ENCODE measurements around the gene CSF2. TPM values are rescaled to one million over a fixed set of nuclear protein-coding genes. Genes with fewer than 3 reads are reported as not detected.

Gene CSF2
- total RNA-seq, 2 donors from 2014 or later: not detected

DNA sequence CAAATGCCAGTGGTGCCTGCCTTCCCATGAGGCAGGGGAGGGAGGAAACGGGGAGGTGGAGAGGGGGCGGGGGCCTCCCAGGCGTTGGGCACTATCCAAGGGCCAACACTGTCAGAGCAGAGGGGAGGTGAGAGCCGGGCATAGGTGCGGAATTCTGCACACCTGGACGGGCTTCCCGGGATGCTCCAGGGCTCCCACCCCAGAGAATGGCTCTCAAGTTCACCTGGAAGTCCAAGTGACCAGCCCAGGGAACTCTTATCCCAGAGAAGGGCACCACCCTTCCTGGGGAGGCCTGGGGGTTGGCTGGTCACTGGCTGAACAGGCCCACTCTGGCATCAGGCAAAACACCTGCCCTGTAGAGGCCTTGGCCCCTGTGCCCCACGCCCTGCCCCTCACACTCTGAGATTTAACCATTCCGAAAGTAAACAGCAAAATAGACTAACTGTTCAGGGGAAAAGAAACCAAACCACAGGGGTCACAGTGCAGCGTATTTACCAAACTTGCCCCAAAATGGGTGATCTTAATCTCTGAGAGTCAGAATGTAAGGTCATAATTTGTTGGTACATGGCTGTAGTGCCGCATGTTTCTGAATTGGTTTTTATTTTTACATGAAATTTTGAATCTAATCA lies 2.7 kb downstream of the CSF2 start:
- H3K27me3 ChIP-seq: no peaks in the 10 kb centered on the region
- H3K4me1 ChIP-seq: no peaks in the 10 kb centered on the region
- H3K36me3 ChIP-seq: no peaks in the 10 kb centered on the region
- no peaks in the 10 kb centered on the region for H3K9me3 ChIP-seq
- no peak for DNase-seq (ENCODE audit: low spot score)
- TF ChIP-seq, protein P1, sequence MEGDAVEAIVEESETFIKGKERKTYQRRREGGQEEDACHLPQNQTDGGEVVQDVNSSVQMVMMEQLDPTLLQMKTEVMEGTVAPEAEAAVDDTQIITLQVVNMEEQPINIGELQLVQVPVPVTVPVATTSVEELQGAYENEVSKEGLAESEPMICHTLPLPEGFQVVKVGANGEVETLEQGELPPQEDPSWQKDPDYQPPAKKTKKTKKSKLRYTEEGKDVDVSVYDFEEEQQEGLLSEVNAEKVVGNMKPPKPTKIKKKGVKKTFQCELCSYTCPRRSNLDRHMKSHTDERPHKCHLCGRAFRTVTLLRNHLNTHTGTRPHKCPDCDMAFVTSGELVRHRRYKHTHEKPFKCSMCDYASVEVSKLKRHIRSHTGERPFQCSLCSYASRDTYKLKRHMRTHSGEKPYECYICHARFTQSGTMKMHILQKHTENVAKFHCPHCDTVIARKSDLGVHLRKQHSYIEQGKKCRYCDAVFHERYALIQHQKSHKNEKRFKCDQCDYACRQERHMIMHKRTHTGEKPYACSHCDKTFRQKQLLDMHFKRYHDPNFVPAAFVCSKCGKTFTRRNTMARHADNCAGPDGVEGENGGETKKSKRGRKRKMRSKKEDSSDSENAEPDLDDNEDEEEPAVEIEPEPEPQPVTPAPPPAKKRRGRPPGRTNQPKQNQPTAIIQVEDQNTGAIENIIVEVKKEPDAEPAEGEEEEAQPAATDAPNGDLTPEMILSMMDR (IDR thresholded peaks at IDR 0.05): no peak
- no peak overlapping the region for H3K27ac ChIP-seq
- H3K4me3 ChIP-seq: no peak overlapping the region

- H3K27me3 ChIP-seq: no peaks in the 10 kb centered on the region
- no peak overlapping the region for H3K27ac ChIP-seq
- no peaks in the 10 kb centered on the region for H3K36me3 ChIP-seq
- no peak for DNase-seq (ENCODE audit: low spot score)
- H3K9me3 ChIP-seq: no peaks in the 10 kb centered on the region
- no peak overlapping the region for H3K4me3 ChIP-seq
- TF ChIP-seq, protein P1 (IDR thresholded peaks at IDR 0.05): no peak
- no peaks in the 10 kb centered on the region for H3K4me1 ChIP-seq
These were observed 3.4 kb downstream of the CSF2 start for GRCh38 chr5:132076983-132077382.

DNA sequence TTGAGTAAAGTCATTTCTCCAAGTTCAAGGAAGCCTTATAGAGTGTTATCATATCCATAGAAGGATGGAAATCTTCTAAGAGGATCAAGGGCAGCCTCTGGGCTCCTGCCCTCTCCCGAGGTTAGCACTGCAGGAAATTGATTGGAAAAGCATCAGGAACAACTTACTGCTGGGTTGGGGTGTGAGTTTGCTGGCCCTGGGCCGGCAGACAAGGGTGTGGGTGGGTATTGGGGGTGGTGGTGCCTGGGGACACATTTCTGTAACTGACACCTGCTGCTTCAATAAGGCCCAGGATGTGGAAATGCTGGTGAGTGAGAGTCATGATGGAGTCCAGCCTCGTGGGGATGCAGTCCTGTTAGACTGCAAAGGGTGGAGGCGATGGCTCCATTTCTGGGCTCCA lies 5.5 kb downstream of the CSF2 start:
- H3K9me3 ChIP-seq: no peaks in the 10 kb centered on the region
- H3K36me3 ChIP-seq: no peaks in the 10 kb centered on the region
- H3K27me3 ChIP-seq: no peaks in the 10 kb centered on the region
- DNase-seq (ENCODE audit: low spot score): no peak
- no peak overlapping the region for H3K4me3 ChIP-seq
- TF ChIP-seq, protein P1 (IDR thresholded peaks at IDR 0.05): no peak
- H3K27ac ChIP-seq: no peak overlapping the region
- H3K4me1 ChIP-seq: no peaks in the 10 kb centered on the region

GRCh38 chr5:132079619-132080018 lies 6.0 kb downstream of the CSF2 start:
- TF ChIP-seq, protein P1 (IDR thresholded peaks at IDR 0.05): no peak

GRCh38 chr5:132080595-132080994 lies 7.0 kb downstream of the CSF2 start:
- Histone ChIP-seq H3K4me3 (no peak overlapping the region), H3K27ac (no peak overlapping the region), H3K4me1 (peaks cover 0 to 1% of the 10 kb centered on the region in 2 donors), H3K36me3 (no peaks in the 10 kb centered on the region), H3K27me3 (no peaks in the 10 kb centered on the region), H3K9me3 (no peaks in the 10 kb centered on the region)
- DNase-seq (ENCODE audit: low spot score): no peak
- TF ChIP-seq, protein P1 (IDR thresholded peaks at IDR 0.05): no peak

More at GRCh38 chr5:132079619-132080018, 6.0 kb downstream of the CSF2 start:
- Histone ChIP-seq H3K4me3 (no peak overlapping the region), H3K4me1 (no peaks in the 10 kb centered on the region), H3K27me3 (no peaks in the 10 kb centered on the region), H3K9me3 (no peaks in the 10 kb centered on the region), H3K36me3 (no peaks in the 10 kb centered on the region), H3K27ac (no peak overlapping the region)
- DNase-seq (ENCODE audit: low spot score): no peak

GRCh38 chr5:132081458-132081857 lies 7.9 kb downstream of the CSF2 start:
- no peak for DNase-seq (ENCODE audit: low spot score)
- H3K27ac ChIP-seq: no peak overlapping the region
- H3K4me1 ChIP-seq: peaks cover 0 to 10% of the 10 kb centered on the region in 2 donors
- no peaks in the 10 kb centered on the region for H3K27me3 ChIP-seq
- no peak overlapping the region for H3K4me3 ChIP-seq
- TF ChIP-seq, protein P1 (IDR thresholded peaks at IDR 0.05): no peak
- H3K9me3 ChIP-seq: no peaks in the 10 kb centered on the region
- no peaks in the 10 kb centered on the region for H3K36me3 ChIP-seq
